Activated CD4-positive, alpha-beta T cell treated with anti-CD3 and anti-CD28 coated beads, Interleukin-2, Interleukin-4, amounts not matched to agents 100 ng/mL and 50 ng/mL, durations not matched to agents 16 hours and 8 hours (primary cell): ENCODE results near the gene MAPK13.
"Not testable (repeated sequence)": the region's sequence is repeated elsewhere in the genome, so short reads cannot be mapped to it uniquely, and the experiment has no call there.

ENCODE experiments used
- DNase-seq: peaks from one replicate; pipeline ENCODE4 v3.0.0-alpha.2; 2020; ENCODE audit warnings: low spot score

MAPK13 gene

DNA sequence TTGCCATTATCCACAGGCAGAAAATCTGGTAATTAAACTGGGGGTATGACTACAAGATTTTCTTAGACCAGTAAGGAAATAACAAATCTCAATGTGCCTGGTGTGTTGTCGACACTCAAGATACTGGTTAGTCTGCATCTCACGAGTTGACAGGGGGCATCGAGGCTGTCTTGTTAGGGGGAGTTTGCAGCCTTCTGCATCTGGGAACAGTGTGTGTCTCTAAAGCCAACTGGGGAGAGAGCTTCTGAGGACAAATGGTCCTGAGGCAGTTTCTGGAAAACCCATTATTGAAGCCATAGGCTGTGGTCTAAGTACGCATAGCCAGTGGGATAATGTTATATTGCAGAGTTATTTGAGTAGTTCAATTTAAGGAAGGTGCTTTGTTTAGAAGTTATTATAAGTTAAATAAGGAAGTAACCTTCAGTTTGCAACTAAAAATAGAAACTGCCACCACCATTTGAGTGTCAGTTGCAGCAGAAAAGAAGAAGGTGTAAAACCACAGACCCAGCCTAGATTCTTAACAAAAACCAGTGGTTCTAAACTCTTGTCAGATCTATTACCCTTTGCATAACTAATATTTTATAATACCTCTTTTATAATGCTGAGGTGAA is 15.4 kb upstream of the MAPK13 start:
- DNase-seq = peak; percentile 31

DNA sequence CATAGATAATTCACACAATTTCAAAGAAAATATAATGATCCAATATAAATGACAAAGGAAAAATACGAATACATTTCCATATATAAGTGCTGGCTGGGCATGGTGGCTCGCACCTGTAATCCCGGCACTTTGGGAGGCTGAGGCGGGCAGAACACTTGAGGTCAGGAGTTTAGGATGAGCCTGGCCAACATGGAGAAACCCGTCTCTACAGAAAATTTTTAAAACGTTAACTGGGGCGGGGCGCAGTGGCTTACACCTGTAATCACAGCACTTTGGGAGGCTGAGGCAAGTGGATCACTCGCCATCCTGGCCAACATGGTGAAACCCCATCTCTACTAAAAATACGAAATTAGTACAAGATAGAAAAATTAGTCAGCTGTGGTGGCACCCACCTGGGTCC is 14.9 kb upstream of the MAPK13 start:
- DNase-seq = no peak

GRCh38 chr6:36116066-36116864 is 14.0 kb upstream of the MAPK13 start:
- no peak for DNase-seq

DNA sequence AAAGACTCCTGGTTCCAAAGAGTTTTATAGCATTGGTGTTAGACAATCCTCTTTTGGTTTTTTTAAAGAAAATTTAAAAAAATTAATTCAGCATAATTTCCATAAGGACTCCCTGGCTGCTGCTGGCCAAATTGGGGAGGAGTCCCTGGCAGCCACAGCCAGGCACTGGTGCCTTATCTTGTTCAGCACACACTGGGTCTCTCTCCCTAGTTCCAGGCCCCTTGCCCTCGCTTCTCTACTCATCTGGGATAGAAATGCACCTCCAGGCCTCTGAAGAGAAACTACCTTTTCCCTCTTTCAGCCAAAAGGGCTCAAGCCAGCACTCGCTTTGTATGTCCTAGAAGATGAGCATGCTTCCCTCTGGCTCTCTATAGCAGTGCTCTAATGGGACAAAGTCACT is 13.4 kb upstream of the MAPK13 start:
- no peak for DNase-seq

GRCh38 chr6:36117658-36118549 is 12.4 kb upstream of the MAPK13 start:
- no peak for DNase-seq

DNA sequence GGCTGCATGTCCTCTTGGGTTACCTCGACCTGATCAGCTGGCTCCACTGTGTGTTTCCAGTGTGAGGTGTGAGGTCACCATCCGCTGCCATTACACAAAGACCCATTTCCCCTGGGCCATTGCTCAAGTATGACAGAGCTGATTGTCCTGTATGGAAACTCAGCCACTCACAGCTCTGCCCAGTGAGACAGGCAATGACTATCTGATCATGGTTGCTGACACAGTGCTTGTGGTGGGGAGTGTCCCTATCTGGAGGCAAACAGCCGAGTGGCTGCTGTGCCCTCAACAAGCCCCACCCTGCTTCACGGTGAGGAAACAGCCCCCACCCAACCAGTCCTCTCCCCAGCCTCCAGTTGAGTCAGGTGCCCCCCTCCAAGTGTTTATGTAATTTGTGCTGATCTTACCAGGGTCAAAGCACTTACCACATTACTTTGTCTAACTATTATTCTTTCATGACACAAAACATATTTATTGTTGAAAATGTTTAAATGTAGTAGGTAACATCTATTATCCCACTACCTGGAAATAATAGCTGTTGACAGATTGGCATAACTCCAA is 11.7 kb upstream of the MAPK13 start:
- DNase-seq = peak; percentile 50

DNA sequence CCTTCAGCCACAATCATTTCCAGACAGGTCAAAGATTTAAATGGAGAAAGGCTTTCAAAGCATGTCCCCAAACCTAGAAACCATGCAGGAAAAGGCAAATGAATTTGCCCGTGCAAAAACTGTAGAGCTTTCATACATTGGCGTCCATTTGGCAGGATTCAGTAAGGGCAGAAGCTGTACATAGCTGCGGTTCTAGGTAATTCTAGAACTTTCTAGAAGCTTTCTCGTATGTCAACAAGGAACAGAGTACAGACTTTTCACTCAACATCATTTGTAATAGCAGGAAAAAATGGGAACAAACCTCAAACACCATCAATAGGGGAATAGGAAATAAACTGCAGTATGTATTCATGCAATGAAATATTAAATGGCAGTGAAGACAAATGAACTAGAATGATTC is 11.1 kb upstream of the MAPK13 start:
- DNase-seq = no peak

DNA sequence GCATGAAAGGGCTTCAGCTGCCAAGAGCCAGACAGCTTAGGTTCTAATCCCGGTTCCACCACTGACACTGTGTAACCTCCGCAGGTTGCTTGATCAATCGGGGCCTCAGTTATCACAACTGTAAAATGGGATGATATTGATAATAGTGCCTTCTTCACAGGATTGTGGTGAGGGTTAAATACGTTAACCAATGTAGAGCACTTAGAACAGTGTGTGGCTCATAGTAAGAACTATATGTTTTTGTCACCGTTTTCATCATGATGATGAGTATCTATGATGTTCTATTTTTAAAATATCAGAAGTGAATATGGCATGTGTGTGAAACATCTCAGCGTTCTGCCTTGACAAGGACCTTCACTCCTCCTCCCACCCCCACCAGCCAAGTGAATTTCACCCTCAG is 10.3 kb upstream of the MAPK13 start:
- no peak for DNase-seq

GRCh38 chr6:36120539-36120938 is 9.8 kb upstream of the MAPK13 start:
- DNase-seq = peak; percentile 69

GRCh38 chr6:36120979-36121786 is 9.1 kb upstream of the MAPK13 start:
- peak; percentile 49 for DNase-seq

DNA sequence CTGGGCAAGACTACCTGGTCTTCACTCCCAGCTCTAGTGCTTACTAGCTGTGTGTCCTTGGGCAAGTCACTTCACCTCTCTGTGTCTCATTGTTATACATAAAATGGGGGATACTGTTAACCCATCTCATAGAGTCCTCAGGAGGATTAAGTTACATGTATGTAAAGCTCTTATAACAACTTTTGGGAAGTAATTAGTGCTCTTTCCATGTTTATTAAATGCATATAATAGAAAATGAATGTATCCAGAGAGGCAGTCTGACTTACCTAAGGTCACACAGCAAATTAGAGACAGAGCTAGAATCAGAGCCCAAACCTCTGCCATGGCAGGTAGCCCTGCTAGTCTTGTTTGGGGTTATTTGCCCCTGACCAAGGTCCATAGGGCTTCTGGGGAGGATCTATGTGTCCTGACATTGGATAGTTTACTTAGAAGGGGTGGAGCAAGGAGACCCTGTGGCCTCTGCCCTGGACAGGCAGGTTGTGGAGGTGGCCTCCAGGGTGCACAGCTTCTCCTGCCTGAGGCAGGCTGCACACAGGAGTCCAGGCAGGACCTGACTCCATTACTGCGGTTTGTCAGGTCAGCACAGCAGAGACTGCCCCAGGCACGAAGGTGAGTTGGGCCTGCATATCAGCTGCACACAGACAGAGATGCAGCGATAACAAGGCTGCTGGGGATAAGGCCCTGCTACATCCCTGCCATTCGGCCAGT is 8.4 kb upstream of the MAPK13 start:
- DNase-seq = no peak

GRCh38 chr6:36122495-36123269 is 7.6 kb upstream of the MAPK13 start:
- no peak for DNase-seq

GRCh38 chr6:36123270-36124139 is 6.8 kb upstream of the MAPK13 start:
- DNase-seq = peak; percentile 95

GRCh38 chr6:36124346-36124745 is 6.0 kb upstream of the MAPK13 start:
- not testable (repeated sequence) for DNase-seq

DNA sequence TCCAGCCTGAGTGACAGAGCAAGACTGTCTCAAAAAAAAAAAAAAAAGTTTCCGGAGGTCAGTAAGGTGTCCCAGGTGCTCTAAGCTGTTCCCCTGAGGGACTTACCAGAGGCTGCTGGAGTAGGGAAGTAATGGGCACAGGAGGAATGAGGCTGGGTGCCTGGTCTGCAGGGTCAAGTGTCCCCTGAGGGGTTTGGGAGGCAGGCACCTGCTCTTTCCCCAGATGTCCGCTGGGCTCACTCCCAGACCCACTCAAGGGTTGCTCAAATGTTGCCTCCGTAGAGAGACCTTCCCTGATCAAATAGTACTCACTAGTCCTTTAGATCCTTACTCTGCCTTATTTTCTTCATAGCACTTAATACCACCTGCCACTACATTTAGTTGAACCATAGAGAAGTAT is 5.4 kb upstream of the MAPK13 start:
- DNase-seq = no peak

GRCh38 chr6:36125575-36125974 is 4.7 kb upstream of the MAPK13 start:
- DNase-seq = no peak

GRCh38 chr6:36126121-36126520 is 4.2 kb upstream of the MAPK13 start:
- DNase-seq = no peak

DNA sequence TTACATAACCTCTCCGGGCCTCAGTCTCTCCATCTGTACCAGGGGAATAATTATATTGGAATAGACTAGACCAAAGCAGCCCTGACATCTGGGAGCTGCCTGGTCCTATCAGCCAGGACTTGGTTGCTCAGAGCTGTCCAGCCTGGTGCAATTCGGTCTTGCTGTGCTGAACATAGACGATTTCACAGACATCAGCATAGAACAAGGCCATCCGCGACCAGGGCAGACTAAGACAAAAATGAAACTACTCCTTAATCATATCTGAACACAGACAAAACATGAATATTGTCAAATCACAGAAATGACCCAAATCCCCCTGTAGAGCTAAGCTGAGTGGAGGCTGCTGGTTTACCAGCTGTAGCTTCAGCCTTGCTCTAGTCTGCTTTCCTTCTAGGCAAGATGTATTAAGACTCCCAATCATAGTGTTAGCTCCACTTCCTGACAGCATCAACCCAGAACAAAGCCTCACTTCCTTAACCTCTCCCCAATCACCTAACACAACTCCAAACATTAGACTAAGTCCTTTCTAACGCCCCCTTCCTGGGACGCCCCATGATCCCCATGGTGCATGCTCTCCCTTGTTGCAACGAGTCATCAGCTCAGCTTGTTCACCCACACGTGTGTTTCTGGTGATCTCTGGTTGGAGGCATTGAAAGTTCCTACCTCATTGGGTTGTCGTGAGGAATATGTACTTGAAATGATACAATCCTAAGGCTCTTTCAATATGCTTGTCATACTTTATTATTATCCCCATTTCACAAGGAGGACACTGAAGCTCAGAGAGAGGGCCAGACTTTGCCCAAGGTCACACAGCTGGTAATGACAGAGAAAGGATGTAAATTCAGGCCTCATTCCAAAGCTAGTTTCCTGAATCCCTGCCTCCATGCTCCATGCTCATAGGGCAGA is 3.5 kb upstream of the MAPK13 start:
- no peak for DNase-seq
